Activated naive CD8-positive, alpha-beta T cell (primary cell): ENCODE results near the gene PTH2.
"Not testable (repeated sequence)": the region's sequence is repeated elsewhere in the genome, so short reads cannot be mapped to it uniquely, and the experiment has no call there.

Experiments
- H3K27ac Mint-ChIP-seq: one replicate; pipeline ENCODE4 v1.8.0; 2021; ENCODE audit warnings: mixed read lengths
- H3K27me3 Mint-ChIP-seq: one replicate; pipeline ENCODE4 v1.8.0; 2021; ENCODE audit warnings: mixed read lengths
- H3K36me3 Mint-ChIP-seq: one replicate; pipeline ENCODE4 v1.8.0; 2021; ENCODE audit warnings: mixed read lengths
- H3K4me1 Mint-ChIP-seq: one replicate; pipeline ENCODE4 v1.8.0; 2021; ENCODE audit warnings: low read depth, mixed read lengths
- H3K4me3 Mint-ChIP-seq: one replicate; pipeline ENCODE4 v1.8.0; 2021; ENCODE audit warnings: mild to moderate bottlenecking, mixed read lengths
- H3K9me3 Mint-ChIP-seq: one replicate; pipeline ENCODE4 v1.8.0; 2021; ENCODE audit warnings: low read depth, mixed read lengths

The PTH2 gene

GRCh38 chr19:49423071-49423984, at the start of gene PTH2:
TSS of gene PTH2 (minus strand) at chr19:49423441. CDS start at chr19:49423339, 102 bp downstream.
- H3K9me3 Mint-ChIP-seq = no peaks in the 10 kb centered on the region
- no peak within 1 kb of the TSS for H3K27ac Mint-ChIP-seq
- H3K4me3 Mint-ChIP-seq = peak within 1 kb of the TSS; percentile 84
- H3K27me3 Mint-ChIP-seq = peaks cover 63% of the 10 kb centered on the region
- H3K4me1 Mint-ChIP-seq = peaks cover 59% of the 10 kb centered on the region
- H3K36me3 Mint-ChIP-seq = no peaks in the 10 kb centered on the region

GRCh38 chr19:49472936-49473335, 49.7 kb upstream of the PTH2 start:
- Mint-ChIP-seq H3K9me3 (no peaks in the 10 kb centered on the region), H3K36me3 (peaks cover 6% of the 10 kb centered on the region), H3K4me1 (peaks cover 60% of the 10 kb centered on the region), H3K27ac (peak overlapping the region; percentile 88), H3K4me3 (peak overlapping the region; percentile 94), H3K27me3 (no peaks in the 10 kb centered on the region)

GRCh38 chr19:49470615-49470978, 47.4 kb upstream of the PTH2 start:
- Mint-ChIP-seq H3K4me1 (peaks cover 49% of the 10 kb centered on the region), H3K27me3 (no peaks in the 10 kb centered on the region), H3K36me3 (peaks cover 4% of the 10 kb centered on the region), H3K9me3 (no peaks in the 10 kb centered on the region), H3K4me3 (peak overlapping the region; percentile 49), H3K27ac (peak overlapping the region; percentile 83)

GRCh38 chr19:49469828-49470614, 46.8 kb upstream of the PTH2 start:
- H3K27ac Mint-ChIP-seq = peak overlapping the region; percentile 83
- no peaks in the 10 kb centered on the region for H3K27me3 Mint-ChIP-seq
- H3K36me3 Mint-ChIP-seq = peaks cover 4% of the 10 kb centered on the region
- peak overlapping the region; percentile 49 for H3K4me3 Mint-ChIP-seq
- H3K9me3 Mint-ChIP-seq = no peaks in the 10 kb centered on the region
- H3K4me1 Mint-ChIP-seq = peaks cover 45% of the 10 kb centered on the region

GRCh38 chr19:49468746-49469447, 45.7 kb upstream of the PTH2 start:
- Mint-ChIP-seq H3K27ac (peak overlapping the region; percentile 90), H3K4me3 (peak overlapping the region; percentile 70), H3K9me3 (no peaks in the 10 kb centered on the region), H3K4me1 (peaks cover 45% of the 10 kb centered on the region), H3K36me3 (peaks cover 4% of the 10 kb centered on the region), H3K27me3 (no peaks in the 10 kb centered on the region)

GRCh38 chr19:49468199-49468598, 45.0 kb upstream of the PTH2 start:
- Mint-ChIP-seq H3K9me3 (no peaks in the 10 kb centered on the region), H3K27ac (peak overlapping the region; percentile 28), H3K27me3 (no peaks in the 10 kb centered on the region), H3K4me1 (peaks cover 40% of the 10 kb centered on the region), H3K36me3 (peaks cover 4% of the 10 kb centered on the region), H3K4me3 (no peak overlapping the region)

GRCh38 chr19:49465371-49465770, 42.1 kb upstream of the PTH2 start:
- peaks cover 18% of the 10 kb centered on the region for H3K4me1 Mint-ChIP-seq

GRCh38 chr19:49463960-49464740, 40.9 kb upstream of the PTH2 start:
- Mint-ChIP-seq H3K27me3 (no peaks in the 10 kb centered on the region), H3K4me1 (peaks cover 7% of the 10 kb centered on the region), H3K27ac (no peak overlapping the region), H3K9me3 (no peaks in the 10 kb centered on the region), H3K4me3 (no peak overlapping the region), H3K36me3 (peaks cover 4% of the 10 kb centered on the region)

More at GRCh38 chr19:49465371-49465770, 42.1 kb upstream of the PTH2 start:
- Mint-ChIP-seq H3K4me3 (no peak overlapping the region), H3K36me3 (peaks cover 4% of the 10 kb centered on the region), H3K27ac (peak overlapping the region; percentile 34), H3K9me3 (no peaks in the 10 kb centered on the region), H3K27me3 (no peaks in the 10 kb centered on the region)

- Mint-ChIP-seq H3K36me3 (no peaks in the 10 kb centered on the region), H3K4me3 (no peak overlapping the region), H3K27me3 (no peaks in the 10 kb centered on the region), H3K4me1 (no peaks in the 10 kb centered on the region), H3K27ac (no peak overlapping the region), H3K9me3 (no peaks in the 10 kb centered on the region)
Measured at GRCh38 chr19:49462492-49462891, 39.3 kb upstream of the PTH2 start.

- H3K4me1 Mint-ChIP-seq = peaks cover 2% of the 10 kb centered on the region
- no peaks in the 10 kb centered on the region for H3K27me3 Mint-ChIP-seq
- H3K9me3 Mint-ChIP-seq = no peaks in the 10 kb centered on the region
- no peaks in the 10 kb centered on the region for H3K36me3 Mint-ChIP-seq
- H3K27ac Mint-ChIP-seq = no peak overlapping the region
- no peak overlapping the region for H3K4me3 Mint-ChIP-seq
Measured at GRCh38 chr19:49461656-49462055, 38.4 kb upstream of the PTH2 start.

GRCh38 chr19:49461130-49461529, 37.9 kb upstream of the PTH2 start:
- H3K4me3 Mint-ChIP-seq, H3K4me1 Mint-ChIP-seq, H3K27me3 Mint-ChIP-seq, H3K27ac Mint-ChIP-seq, H3K36me3 Mint-ChIP-seq, H3K9me3 Mint-ChIP-seq: not testable (repeated sequence)

- Mint-ChIP-seq H3K27me3 (no peaks in the 10 kb centered on the region), H3K4me3 (no peak overlapping the region), H3K9me3 (no peaks in the 10 kb centered on the region), H3K36me3 (no peaks in the 10 kb centered on the region), H3K4me1 (peaks cover 13% of the 10 kb centered on the region), H3K27ac (no peak overlapping the region)
Measured at GRCh38 chr19:49459388-49459787, 36.1 kb upstream of the PTH2 start.

- Mint-ChIP-seq H3K36me3 (no peaks in the 10 kb centered on the region), H3K4me1 (peaks cover 19% of the 10 kb centered on the region), H3K9me3 (no peaks in the 10 kb centered on the region), H3K27ac (no peak overlapping the region), H3K4me3 (no peak overlapping the region), H3K27me3 (no peaks in the 10 kb centered on the region)
Measured at GRCh38 chr19:49458567-49458903, 35.3 kb upstream of the PTH2 start.

- Mint-ChIP-seq H3K4me1 (peaks cover 30% of the 10 kb centered on the region), H3K4me3 (peak overlapping the region; percentile 20), H3K9me3 (no peaks in the 10 kb centered on the region), H3K27ac (no peak overlapping the region), H3K36me3 (peaks cover 3% of the 10 kb centered on the region), H3K27me3 (no peaks in the 10 kb centered on the region)
Measured at GRCh38 chr19:49456326-49456725, 33.1 kb upstream of the PTH2 start.
